NCI-H1436 treated with DMSO at 0.1 percent for 48 hours (cell line): Measurements from ENCODE around the gene SRXN1.
"Not testable (repeated sequence)": the region's sequence is repeated elsewhere in the genome, so short reads cannot be mapped to it uniquely, and the experiment has no call there.

Experiments
- DNase-seq: peaks from one replicate; lab custom pipeline; 2025; lab: John Stamatoyannopoulos, UW

Gene SRXN1

GRCh38 chr20:653110-653589, at the start of gene SRXN1:
Gene SRXN1 (minus strand): TSS chr20:653200. CDS start chr20:653185, 15 bp downstream.
- DNase-seq = no peak

GRCh38 chr20:701401-702129, 48.6 kb upstream of the SRXN1 start:
- DNase-seq = no peak

- no peak for DNase-seq
Measured at GRCh38 chr20:699811-700338, 46.9 kb upstream of the SRXN1 start.

- DNase-seq = no peak
Measured at GRCh38 chr20:699342-699741, 46.3 kb upstream of the SRXN1 start.

- no peak for DNase-seq
Measured at GRCh38 chr20:698276-698675, 45.3 kb upstream of the SRXN1 start.

GRCh38 chr20:697826-698225, 44.8 kb upstream of the SRXN1 start:
- no peak for DNase-seq

- no peak for DNase-seq
Measured at GRCh38 chr20:695165-695866, 42.3 kb upstream of the SRXN1 start.

- no peak for DNase-seq
Measured at GRCh38 chr20:694496-694895, 41.5 kb upstream of the SRXN1 start.

GRCh38 chr20:693786-694185, 40.8 kb upstream of the SRXN1 start:
- not testable (repeated sequence) for DNase-seq

- no peak for DNase-seq
Measured at GRCh38 chr20:692044-692443, 39.0 kb upstream of the SRXN1 start.

- DNase-seq = no peak
Measured at GRCh38 chr20:689947-690346, 36.9 kb upstream of the SRXN1 start.

GRCh38 chr20:689348-689747, 36.3 kb upstream of the SRXN1 start:
- no peak for DNase-seq

- no peak for DNase-seq
Measured at GRCh38 chr20:688809-689212, 35.8 kb upstream of the SRXN1 start.

GRCh38 chr20:687468-688203, 34.6 kb upstream of the SRXN1 start:
- no peak for DNase-seq

GRCh38 chr20:684676-685319, 31.8 kb upstream of the SRXN1 start:
- no peak for DNase-seq

- DNase-seq = no peak
Measured at GRCh38 chr20:682123-682522, 29.1 kb upstream of the SRXN1 start.

GRCh38 chr20:680638-681187, 27.7 kb upstream of the SRXN1 start:
- no peak for DNase-seq

- no peak for DNase-seq
Measured at GRCh38 chr20:677957-678356, 25.0 kb upstream of the SRXN1 start.

- DNase-seq = no peak
Measured at GRCh38 chr20:676967-677366, 24.0 kb upstream of the SRXN1 start.

GRCh38 chr20:676315-676937, 23.4 kb upstream of the SRXN1 start:
- no peak for DNase-seq
